ENCODE results near the gene ARID5B. TPM values are rescaled to one million over a fixed set of nuclear protein-coding genes. Genes with fewer than 3 reads are reported as not detected.

Gene ARID5B
- total RNA-seq, 1 experiment from 2014 or later = 2.3 TPM

- POLR2A ChIA-PET = no interaction called here
- H3K9me3 Mint-ChIP-seq = no peaks in the 10 kb centered on the region
- H3K27me3 Mint-ChIP-seq (ENCODE audit: low read depth) = peaks cover 25% of the 10 kb centered on the region
- DNase-seq (ENCODE audit: low spot score) (no peak), ATAC-seq (no peak)
- no peak overlapping the region for H3K4me3 Mint-ChIP-seq
- H3K36me3 Mint-ChIP-seq = no peaks in the 10 kb centered on the region
- CTCF ChIA-PET = no interaction called here
- peaks cover 56% of the 10 kb centered on the region for H3K4me1 Mint-ChIP-seq
- TF ChIP-seq OVOL2 (CRISPR knock-in tag; IDR thresholded peaks at IDR 0.05; ENCODE audit: borderline replicate concordance) (no peak), ZBTB21 (CRISPR knock-in tag; IDR thresholded peaks at IDR 0.05; ENCODE audit: borderline replicate concordance) (no peak), ZNF263 (CRISPR knock-in tag; IDR thresholded peaks at IDR 0.05; ENCODE audit: low read depth) (no peak), FOXJ3 (CRISPR knock-in tag; IDR thresholded peaks at IDR 0.05; ENCODE audit: borderline replicate concordance) (no peak)
- H3K27ac Mint-ChIP-seq = no peak overlapping the region
Measured at GRCh38 chr10:62040881-62041280, 139.4 kb downstream of the ARID5B start.

GRCh38 chr10:62043421-62044021 lies 142.0 kb downstream of the ARID5B start:
- Mint-ChIP-seq H3K27me3 (ENCODE audit: low read depth) (peaks cover 2% of the 10 kb centered on the region), H3K27ac (no peak overlapping the region), H3K36me3 (no peaks in the 10 kb centered on the region), H3K4me3 (no peak overlapping the region), H3K4me1 (peaks cover 54% of the 10 kb centered on the region), H3K9me3 (no peaks in the 10 kb centered on the region)
- POLR2A ChIA-PET = interaction anchor here (0.9 kb wide), 1 partner anchor 97 kb away, joined by 4 read pairs; no protein-coding TSS in a partner anchor
- DNase-seq (ENCODE audit: low spot score) = no peak
- TF ChIP-seq MAX (CRISPR knock-in tag; IDR thresholded peaks at IDR 0.05) (no peak), STAT6 (CRISPR knock-in tag; conservative IDR thresholded peaks at IDR 0.05; ENCODE audit: low read depth) (no peak), ZNF121 (CRISPR knock-in tag; IDR thresholded peaks at IDR 0.05) (no peak), ZNF671 (CRISPR knock-in tag; IDR thresholded peaks at IDR 0.05) (no peak), USF2 (CRISPR knock-in tag; IDR thresholded peaks at IDR 0.05) (peak; percentile 32; the same call in 1 of the 2 replicates)
- CTCF ChIA-PET = interaction anchor here (1.3 to 2.4 kb wide), 2 partner anchors 147 to 149 kb away, joined by 3 to 8 read pairs; no protein-coding TSS in a partner anchor
- no peak for ATAC-seq

GRCh38 chr10:62044566-62044965 lies 143.1 kb downstream of the ARID5B start:
- ChIA-PET POLR2A (no interaction called here), CTCF (interaction anchor here (1.3 kb wide), 1 partner anchor 148 kb away, joined by 3 read pairs; no protein-coding TSS in a partner anchor)
- no peak overlapping the region for H3K27ac Mint-ChIP-seq
- peaks cover 60% of the 10 kb centered on the region for H3K4me1 Mint-ChIP-seq
- H3K4me3 Mint-ChIP-seq = no peak overlapping the region
- no peaks in the 10 kb centered on the region for H3K9me3 Mint-ChIP-seq
- ATAC-seq (no peak), DNase-seq (ENCODE audit: low spot score) (no peak)
- no peaks in the 10 kb centered on the region for H3K36me3 Mint-ChIP-seq
- no peaks in the 10 kb centered on the region; the same call in 1 of the 2 replicates for H3K27me3 Mint-ChIP-seq (ENCODE audit: low read depth)
- no peak for TF ChIP-seq E2F5 (CRISPR knock-in tag; IDR thresholded peaks at IDR 0.05)
- no peak for TF ChIP-seq ZSCAN18 (CRISPR knock-in tag; IDR thresholded peaks at IDR 0.05)
- no peak for TF ChIP-seq CREB1 (CRISPR knock-in tag; IDR thresholded peaks at IDR 0.05)
- no peak for TF ChIP-seq MYBL2 (CRISPR knock-in tag; IDR thresholded peaks at IDR 0.05)
- TF ChIP-seq USF2 (CRISPR knock-in tag; IDR thresholded peaks at IDR 0.05) = no peak
- TF ChIP-seq FOXK1 (CRISPR knock-in tag; IDR thresholded peaks at IDR 0.05) = no peak
- no peak for TF ChIP-seq ATF1 (CRISPR knock-in tag; IDR thresholded peaks at IDR 0.05)
- no peak for TF ChIP-seq AR (CRISPR knock-in tag; IDR thresholded peaks at IDR 0.05)
- TF ChIP-seq ZNF263 (CRISPR knock-in tag; IDR thresholded peaks at IDR 0.05; ENCODE audit: low read depth) = no peak
- TF ChIP-seq AFF4 (CRISPR knock-in tag; IDR thresholded peaks at IDR 0.05; ENCODE audit: borderline replicate concordance) = no peak

All from WTC11 (cell line).